AG20443 (cell line): ENCODE data around the gene ZNF619.
A peak's percentile ranks its signal among the peaks of the same experiment; 100 is the strongest.
"Not testable (repeated sequence)": the region's sequence is repeated elsewhere in the genome, so short reads cannot be mapped to it uniquely, and the experiment has no call there.

Source experiments
- DNase-seq: peaks from one replicate; pipeline ENCODE4 v3.0.0; 2012; ENCODE audit warnings: low spot score, mixed read lengths

Gene ZNF619

GRCh38 chr3:40476478-40477470 lies at the start of gene ZNF619:
TSS of gene ZNF619 (plus strand) at chr3:40477122. CDS start at chr3:40477980, 858 bp downstream.
- DNase-seq = peak; percentile 89

GRCh38 chr3:40432793-40433192 lies 44.1 kb upstream of the ZNF619 start:
- no peak for DNase-seq

GRCh38 chr3:40437889-40438288 lies 39.0 kb upstream of the ZNF619 start:
- no peak for DNase-seq

- no peak for DNase-seq
Measured at GRCh38 chr3:40445062-40445461, 31.9 kb upstream of the ZNF619 start.

GRCh38 chr3:40445880-40446279 lies 31.0 kb upstream of the ZNF619 start:
- no peak for DNase-seq

- no peak for DNase-seq
Measured at GRCh38 chr3:40450438-40450837, 26.5 kb upstream of the ZNF619 start.

GRCh38 chr3:40451551-40451950 lies 25.4 kb upstream of the ZNF619 start:
- DNase-seq = no peak

- no peak for DNase-seq
Measured at GRCh38 chr3:40452057-40452456, 24.9 kb upstream of the ZNF619 start.

GRCh38 chr3:40452562-40452875 lies 24.4 kb upstream of the ZNF619 start:
- DNase-seq = no peak

- DNase-seq = peak; percentile 98
Measured at GRCh38 chr3:40452876-40453730, 23.8 kb upstream of the ZNF619 start.

GRCh38 chr3:40453933-40454332 lies 23.0 kb upstream of the ZNF619 start:
- no peak for DNase-seq

- DNase-seq = no peak
Measured at GRCh38 chr3:40455328-40455727, 21.6 kb upstream of the ZNF619 start.

GRCh38 chr3:40456279-40456939 lies 20.5 kb upstream of the ZNF619 start:
- DNase-seq = no peak

GRCh38 chr3:40456940-40457823 lies 19.7 kb upstream of the ZNF619 start, which contains the start of gene RPL14:
TSS of gene RPL14 (plus strand) at chr3:40457339. CDS start at chr3:40457472, 133 bp downstream.
- DNase-seq = peak; percentile 97

GRCh38 chr3:40458473-40458872 lies 18.4 kb upstream of the ZNF619 start:
- DNase-seq = no peak

- not testable (repeated sequence) for DNase-seq
Measured at GRCh38 chr3:40460481-40460880, 16.4 kb upstream of the ZNF619 start.

- DNase-seq = no peak
Measured at GRCh38 chr3:40461161-40461560, 15.8 kb upstream of the ZNF619 start.

GRCh38 chr3:40462838-40463237 lies 14.1 kb upstream of the ZNF619 start:
- not testable (repeated sequence) for DNase-seq

GRCh38 chr3:40463579-40463978 lies 13.3 kb upstream of the ZNF619 start:
- no peak for DNase-seq

GRCh38 chr3:40464339-40465110 lies 12.4 kb upstream of the ZNF619 start:
- no peak for DNase-seq

- DNase-seq = no peak
Measured at GRCh38 chr3:40465111-40465407, 11.9 kb upstream of the ZNF619 start.
